ENCODE results near the gene CFAP20DC.
"Not testable (repeated sequence)": the region's sequence is repeated elsewhere in the genome, so short reads cannot be mapped to it uniquely, and the experiment has no call there.

CFAP20DC gene

DNA sequence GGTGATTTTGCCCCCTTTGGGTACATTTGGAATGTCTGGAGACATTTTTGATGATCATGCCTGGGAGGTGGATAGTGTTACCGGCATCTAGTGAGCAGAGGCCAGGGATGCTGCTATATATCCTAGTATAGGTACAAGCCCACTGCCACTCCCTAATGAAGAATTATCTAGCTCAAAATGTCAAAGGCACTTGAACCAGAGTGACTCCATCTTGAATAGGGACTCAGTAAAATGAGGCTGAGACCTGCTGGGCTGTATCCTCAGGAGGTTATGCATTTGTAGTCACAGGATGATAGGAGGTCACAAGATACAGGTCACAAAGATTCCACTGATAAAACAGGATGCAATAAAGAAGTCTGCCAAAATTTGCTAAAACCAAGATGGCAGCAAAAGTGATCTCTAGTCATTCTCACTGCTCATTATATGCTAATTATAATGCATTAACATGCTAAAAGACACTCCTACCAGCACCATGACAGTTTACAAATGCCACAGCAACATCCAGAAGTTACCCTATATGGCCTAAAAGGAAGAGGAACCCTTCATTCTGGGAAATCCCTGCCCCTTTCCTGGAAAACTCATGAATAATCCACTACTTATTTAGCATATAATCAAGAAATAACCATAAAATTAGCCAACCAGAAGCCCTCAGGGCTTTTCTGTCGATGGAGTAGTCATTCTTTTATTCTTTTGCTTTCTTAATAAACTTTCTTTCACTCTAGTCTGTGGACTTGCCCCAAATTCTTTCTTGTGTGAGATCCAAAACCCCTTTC lies 343.2 kb downstream of the CFAP20DC start:
- no peak for DNase-seq (ENCODE audit: extremely low read depth in 1 of 2, low read depth in 1 of 2)

DNA sequence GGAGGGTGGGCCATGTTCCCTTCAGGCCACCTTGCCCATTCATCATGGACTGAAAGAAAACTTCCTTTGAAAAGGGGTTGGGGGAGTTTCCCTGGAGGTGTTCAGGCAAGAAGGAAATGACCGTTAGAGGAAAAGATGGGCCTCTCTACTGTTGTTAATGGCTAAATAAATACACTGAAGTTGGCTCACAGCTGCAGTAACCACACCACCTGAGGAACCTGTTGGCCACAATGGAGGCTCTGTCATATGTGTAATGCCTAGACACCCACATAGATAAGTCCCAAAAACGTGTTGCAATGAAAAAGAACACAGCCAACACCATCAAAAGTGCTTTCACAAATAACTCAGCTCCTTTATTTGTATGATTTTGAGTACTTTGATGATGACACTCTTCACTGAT lies 345.1 kb downstream of the CFAP20DC start:
- no peak for DNase-seq (ENCODE audit: extremely low read depth in 1 of 2, low read depth in 1 of 2)

DNA sequence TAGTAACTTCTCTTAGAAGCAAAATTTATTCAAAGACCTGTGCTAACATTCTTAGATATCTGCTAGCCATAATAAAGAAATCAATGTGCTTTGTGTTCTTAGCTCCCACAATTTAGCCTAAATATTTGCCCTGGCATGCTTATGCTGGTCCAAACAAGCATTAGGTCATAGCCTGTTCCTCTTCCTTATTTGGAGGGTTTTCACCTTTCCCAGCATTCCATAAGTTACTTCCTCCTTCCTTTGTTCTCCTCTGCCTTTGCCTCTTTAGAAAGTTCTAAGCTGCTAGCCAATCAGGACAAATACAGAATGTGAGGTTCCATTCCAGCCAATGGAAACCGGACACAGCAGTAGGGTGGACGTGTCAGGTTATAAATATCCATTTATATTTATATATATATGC lies 345.5 kb downstream of the CFAP20DC start:
- not testable (repeated sequence) for DNase-seq (ENCODE audit: extremely low read depth in 1 of 2, low read depth in 1 of 2)

DNA sequence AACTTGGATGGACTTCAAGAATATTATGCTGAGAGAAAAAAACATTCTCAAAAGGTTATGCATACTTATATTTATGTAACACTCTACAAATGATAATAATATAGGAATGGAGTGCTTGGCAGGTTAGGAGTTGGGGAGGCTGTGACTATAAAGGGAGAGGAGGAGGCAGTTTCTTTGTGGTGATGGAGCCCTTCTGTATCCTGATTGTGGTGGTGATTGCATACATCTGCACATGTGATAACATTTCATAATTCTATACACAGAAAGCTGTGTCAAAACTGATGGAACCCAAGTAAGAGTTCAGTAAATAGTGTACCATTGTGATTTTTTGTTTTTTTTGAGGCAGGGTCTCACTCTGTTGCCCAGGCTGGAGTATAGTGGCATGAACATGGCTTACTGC lies 351.6 kb downstream of the CFAP20DC start:
- DNase-seq (ENCODE audit: extremely low read depth in 1 of 2, low read depth in 1 of 2): no peak

DNA sequence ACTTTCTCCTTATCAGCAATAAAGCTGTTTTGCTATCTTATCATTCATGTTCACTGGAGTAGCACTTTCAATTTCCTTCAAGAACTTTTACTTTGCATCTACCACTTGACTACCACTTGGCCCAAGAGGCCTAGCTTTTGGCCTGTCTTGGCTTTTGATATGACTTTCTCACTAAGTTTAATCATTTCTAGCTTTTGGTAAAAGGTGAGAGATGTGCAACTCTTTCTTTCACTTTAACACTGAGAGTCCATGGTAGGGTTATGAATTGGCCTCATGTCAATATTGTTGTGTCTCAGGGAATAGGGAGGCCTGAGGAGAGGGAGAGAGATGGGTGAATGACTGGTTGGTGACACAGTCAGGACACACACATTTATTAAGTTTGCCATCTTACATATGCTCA lies 352.3 kb downstream of the CFAP20DC start:
- no peak for DNase-seq (ENCODE audit: extremely low read depth in 1 of 2, low read depth in 1 of 2)

DNA sequence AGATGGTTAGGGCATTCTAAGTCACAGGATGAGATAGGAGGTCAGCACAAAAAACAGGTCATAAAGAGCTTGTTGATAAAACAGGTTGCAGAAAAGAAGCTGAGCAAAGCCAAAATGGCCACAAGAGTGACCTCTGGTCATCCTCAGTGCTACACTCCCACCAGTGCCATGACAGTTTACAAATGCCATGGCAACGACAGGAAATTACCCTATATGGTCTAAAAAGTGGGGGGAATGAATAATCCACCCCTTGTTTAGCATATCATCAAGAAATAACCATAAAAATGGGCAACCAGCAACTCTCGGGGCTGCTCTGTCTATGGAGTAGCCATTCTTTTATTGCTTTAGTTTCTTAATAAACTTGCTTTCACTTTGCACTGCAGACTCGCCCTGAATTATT lies 353.0 kb downstream of the CFAP20DC start:
- not testable (repeated sequence) for DNase-seq (ENCODE audit: extremely low read depth in 1 of 2, low read depth in 1 of 2)

DNA sequence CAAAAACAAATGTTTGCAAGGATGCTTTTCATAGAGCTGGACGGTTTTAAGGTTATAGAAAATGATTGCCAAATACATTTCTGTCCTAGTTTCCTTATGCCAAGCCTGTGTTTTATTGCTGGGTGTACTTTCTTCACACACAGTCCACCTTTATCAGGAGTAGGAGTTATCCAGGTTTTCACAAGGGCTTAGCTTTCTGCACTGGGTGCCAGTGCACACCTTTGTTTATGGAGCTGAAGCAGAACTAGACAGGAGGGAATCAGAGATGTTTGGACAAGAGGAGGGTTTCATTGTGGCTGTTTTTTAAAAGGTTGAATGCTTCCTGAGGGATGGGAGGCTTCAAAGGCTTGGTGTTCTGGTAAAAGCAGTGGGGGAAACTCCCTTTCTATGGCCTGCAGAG lies 353.7 kb downstream of the CFAP20DC start:
- no peak for DNase-seq (ENCODE audit: extremely low read depth in 1 of 2, low read depth in 1 of 2)

DNA sequence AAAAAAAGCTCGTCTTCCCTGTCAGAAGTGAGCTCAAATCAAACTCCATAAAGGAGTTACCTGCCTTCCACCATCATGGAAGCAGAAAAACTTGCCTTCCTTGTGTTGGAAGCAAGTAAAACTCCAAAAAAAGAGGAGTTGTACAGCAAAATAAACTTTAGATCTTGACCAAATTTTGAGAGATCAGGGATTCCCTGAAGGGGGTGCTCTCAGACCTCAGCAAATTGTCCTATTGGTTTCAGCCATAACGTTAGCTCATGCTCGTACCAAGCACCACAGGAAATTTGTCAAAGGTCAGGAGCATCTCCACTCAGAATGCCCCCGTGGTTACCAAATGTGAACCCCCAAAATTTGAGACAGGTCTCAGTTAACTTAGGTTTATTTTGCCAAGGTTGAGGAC lies 354.5 kb downstream of the CFAP20DC start:
- DNase-seq (ENCODE audit: extremely low read depth in 1 of 2, low read depth in 1 of 2): not testable (repeated sequence)

DNA sequence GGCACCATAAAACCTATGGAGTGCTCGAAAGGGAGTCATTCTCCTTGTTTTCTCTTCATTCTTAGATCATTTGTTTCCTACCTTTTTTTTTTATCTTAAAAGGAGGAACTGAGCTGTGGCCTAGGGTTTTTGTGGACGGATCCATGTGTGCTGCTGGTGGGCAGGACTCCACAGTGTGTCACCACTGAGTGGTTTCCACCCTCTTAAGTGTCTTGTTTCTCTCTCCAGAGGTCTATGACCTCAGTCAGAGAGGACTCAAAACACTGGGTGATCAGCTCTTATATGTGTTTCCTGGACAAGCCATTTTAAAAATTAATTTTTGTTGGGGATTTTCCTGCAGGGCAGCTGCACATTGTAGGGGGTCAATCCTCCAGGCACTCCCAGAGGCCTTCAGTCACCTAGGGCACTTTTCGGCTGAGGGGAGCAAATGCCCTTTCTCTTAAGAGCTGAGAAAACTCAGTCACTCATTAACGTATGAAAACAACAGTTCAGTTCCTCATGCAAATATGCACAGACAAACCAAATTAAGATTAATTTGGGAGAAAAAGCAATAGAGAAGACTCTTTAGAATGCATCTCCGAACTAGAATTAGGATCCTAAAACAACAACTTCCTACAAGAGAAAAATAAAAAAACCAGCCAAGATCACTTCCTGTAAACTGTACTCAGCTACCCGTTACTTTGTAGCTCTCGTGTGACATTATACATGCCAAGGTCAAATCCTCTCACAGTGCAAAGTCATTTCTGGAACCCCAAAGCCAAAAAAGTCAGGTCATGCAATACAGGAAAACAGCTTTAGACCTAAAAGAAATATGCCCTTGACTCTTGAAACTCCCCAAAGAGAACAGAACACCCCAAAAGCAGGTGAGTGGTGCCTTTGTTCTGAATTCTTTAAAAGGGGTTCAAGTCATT lies 355.6 kb downstream of the CFAP20DC start:
- no peak for DNase-seq (ENCODE audit: extremely low read depth in 1 of 2, low read depth in 1 of 2)

DNA sequence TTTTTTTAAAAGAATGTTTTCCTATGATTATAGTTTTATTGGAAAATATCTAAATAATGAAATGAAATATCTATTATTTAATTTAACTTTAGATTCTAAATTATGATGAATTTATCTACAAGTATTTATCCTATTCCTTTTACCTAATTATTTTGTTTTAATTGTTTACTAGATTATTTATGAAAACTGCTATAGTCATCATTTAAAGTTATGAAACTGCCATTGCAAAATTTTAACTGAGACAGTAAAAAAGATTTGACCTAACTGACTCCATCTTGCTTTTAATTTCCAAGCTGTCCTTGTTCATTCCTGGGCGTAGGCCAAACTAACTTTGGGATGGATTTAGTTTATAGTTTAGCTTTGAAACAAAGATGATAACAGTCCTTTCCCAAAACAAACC lies 357.3 kb downstream of the CFAP20DC start:
- no peak for DNase-seq (ENCODE audit: extremely low read depth in 1 of 2, low read depth in 1 of 2)

Measured in stimulated activated CD8-positive, alpha-beta memory T cell treated with anti-CD3 and anti-CD28 coated beads, Interleukin-7, amount 100 ng/mL, for 48 hours (primary cell).